Neural cell (in vitro differentiated cells): Measurements from ENCODE around the gene MAPK8.

Experiments used
- CTCF ChIP-seq: fragments of 450-650 bp; IDR thresholded peaks from 2 replicates; pipeline ENCODE4 v1.5.1; 2014; ENCODE audit warnings: antibody characterized with exemption, mild to moderate bottlenecking, moderate library complexity; ENCODE audit not compliant: poor library complexity, severe bottlenecking
- EP300 ChIP-seq: fragments of 450-650 bp; conservative IDR thresholded peaks from 2 replicates; pipeline ENCODE4 v1.6.1; 2014; ENCODE audit warnings: antibody characterized with exemption, mild to moderate bottlenecking, moderate library complexity; ENCODE audit not compliant: poor library complexity, severe bottlenecking
- EZH2 ChIP-seq: fragments of 200-600, 300-800 bp; shearing (Covaris generic), sonication (generic); IDR thresholded peaks from 2 replicates; pipeline ENCODE4 v1.6.1; 2014; ENCODE audit warnings: antibody characterized with exemption, low read length, borderline replicate concordance, mild to moderate bottlenecking; ENCODE audit not compliant: insufficient read depth, poor library complexity, severe bottlenecking
- POLR2AphosphoS5 ChIP-seq: IDR thresholded peaks from 2 replicates; pipeline ENCODE4 v1.6.1; 2012
- TAF1 ChIP-seq: IDR thresholded peaks from 2 replicates; pipeline ENCODE4 v1.6.1; 2012; ENCODE audit warnings: low read depth

- TF ChIP-seq CTCF (no peak), POLR2AphosphoS5 (no peak), TAF1 (no peak), EZH2 (no peak), EP300 (no peak)
Measured at GRCh38 chr10:48477616-48478015, 171.1 kb downstream of the MAPK8 start.
